ENCODE measurements around the gene SMAD9.

SMAD9 gene

DNA sequence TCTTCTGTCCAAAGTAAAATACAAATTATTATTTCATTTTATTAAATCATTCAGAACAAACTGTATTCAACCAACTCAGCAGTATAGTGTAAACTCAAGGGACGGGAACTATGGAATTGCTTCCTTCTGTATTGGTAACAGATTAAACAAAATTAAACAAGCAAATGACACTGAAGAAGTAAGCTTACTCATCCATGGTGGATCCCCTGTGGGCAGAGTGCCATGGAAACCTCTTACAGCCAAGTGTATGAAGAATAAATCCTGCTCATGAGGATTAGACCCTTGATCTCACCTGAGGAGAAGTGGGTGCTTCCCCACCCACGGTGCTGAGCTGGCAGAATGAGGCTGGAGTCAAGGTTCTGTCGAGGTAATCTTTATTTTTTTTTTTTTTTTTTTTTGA, 119.0 kb downstream of the SMAD9 start:
- DNase-seq (ENCODE audit: low spot score): no peak
- TF ChIP-seq, protein P1, sequence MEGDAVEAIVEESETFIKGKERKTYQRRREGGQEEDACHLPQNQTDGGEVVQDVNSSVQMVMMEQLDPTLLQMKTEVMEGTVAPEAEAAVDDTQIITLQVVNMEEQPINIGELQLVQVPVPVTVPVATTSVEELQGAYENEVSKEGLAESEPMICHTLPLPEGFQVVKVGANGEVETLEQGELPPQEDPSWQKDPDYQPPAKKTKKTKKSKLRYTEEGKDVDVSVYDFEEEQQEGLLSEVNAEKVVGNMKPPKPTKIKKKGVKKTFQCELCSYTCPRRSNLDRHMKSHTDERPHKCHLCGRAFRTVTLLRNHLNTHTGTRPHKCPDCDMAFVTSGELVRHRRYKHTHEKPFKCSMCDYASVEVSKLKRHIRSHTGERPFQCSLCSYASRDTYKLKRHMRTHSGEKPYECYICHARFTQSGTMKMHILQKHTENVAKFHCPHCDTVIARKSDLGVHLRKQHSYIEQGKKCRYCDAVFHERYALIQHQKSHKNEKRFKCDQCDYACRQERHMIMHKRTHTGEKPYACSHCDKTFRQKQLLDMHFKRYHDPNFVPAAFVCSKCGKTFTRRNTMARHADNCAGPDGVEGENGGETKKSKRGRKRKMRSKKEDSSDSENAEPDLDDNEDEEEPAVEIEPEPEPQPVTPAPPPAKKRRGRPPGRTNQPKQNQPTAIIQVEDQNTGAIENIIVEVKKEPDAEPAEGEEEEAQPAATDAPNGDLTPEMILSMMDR (IDR thresholded peaks at IDR 0.05; ENCODE audit: extremely low read depth, missing control alignments): no peak

DNA sequence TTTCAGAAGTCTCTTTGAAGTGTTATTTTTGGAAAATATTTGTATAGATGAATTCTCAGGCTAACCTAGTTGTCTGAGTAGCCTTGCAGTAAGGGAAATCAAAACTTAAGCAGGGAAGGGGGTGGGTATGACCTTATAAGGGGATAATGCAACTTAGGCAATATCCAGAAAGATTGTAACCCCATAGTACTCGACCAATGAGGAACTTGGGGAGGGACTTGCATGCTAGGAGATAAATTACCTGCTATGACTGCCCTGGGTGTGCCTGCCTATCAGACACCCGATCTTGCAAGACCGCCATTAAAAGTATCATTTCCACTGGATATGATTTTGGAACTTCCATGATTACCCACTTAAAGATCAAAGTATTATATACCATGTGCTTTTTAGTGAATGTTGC, 124.0 kb downstream of the SMAD9 start:
- TF ChIP-seq, protein P1 (IDR thresholded peaks at IDR 0.05; ENCODE audit: extremely low read depth, missing control alignments): no peak
- DNase-seq (ENCODE audit: low spot score): no peak

DNA sequence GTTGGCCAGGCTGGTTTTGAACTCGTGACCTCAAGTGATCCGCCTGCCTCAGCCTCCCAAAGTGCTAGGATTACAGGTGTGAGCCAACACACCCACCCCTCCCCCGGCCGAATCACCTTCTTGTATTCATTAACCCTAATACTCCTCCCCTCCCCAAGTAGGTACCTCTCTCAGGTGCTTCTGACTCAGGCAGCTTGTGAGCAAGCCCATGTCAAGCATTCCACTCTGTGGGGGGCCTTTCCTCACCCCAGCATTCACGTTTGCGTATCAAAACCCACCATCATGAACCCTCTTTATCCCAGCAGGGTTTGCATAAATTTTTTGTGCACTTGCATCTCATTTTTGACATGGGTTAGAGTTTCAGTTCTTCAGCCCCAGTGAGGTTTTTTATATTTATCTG, 124.6 kb downstream of the SMAD9 start:
- DNase-seq (ENCODE audit: low spot score): no peak
- TF ChIP-seq, protein P1 (IDR thresholded peaks at IDR 0.05; ENCODE audit: extremely low read depth, missing control alignments): no peak

Data from GM20000 (cell line).